ENCODE results near the gene NPR2.

NPR2 gene

DNA sequence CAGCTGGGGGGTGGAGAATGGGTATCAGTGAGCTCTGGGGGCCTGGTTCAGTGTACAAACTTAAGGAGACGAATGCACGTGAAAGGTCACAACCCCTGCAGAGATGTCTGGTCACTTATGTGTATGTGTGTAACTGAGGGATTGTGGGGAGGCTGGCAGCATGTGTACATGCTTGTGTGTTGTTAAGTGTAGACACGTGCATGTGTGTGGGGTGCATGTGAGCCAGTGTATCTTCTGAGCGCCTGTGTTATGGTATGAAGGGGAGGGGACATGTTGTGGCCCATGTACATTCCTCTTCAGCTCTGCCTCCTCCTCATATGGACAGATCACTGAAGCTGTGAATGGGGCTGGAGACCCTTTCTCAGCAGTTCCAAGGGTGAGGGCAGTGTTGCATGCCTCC is 39.6 kb downstream of the NPR2 start:
- no peak overlapping the region for H3K4me3 ChIP-seq (ENCODE audit: low read length)
- no peaks in the 10 kb centered on the region; the same call in 1 of the 2 replicates for H3K4me1 ChIP-seq (ENCODE audit: control insufficient read depth, insufficient read depth, low read length)
- H3K27ac ChIP-seq (ENCODE audit: low read length), result no peak overlapping the region
- no CpG with 5 or more reads among the region's 4 CpGs for WGBS (ENCODE audit: insufficient coverage, insufficient read length)
- no peak for DNase-seq (ENCODE audit: low read depth, low spot score)
- no peaks in the 10 kb centered on the region for H3K36me3 ChIP-seq (ENCODE audit: control insufficient read depth, insufficient read depth, low read length)
- H3K9me3 ChIP-seq (ENCODE audit: control insufficient read depth, insufficient read depth, low read length), result no peaks in the 10 kb centered on the region
- H3K27me3 ChIP-seq (ENCODE audit: control insufficient read depth, insufficient read depth, low read length), result no peaks in the 10 kb centered on the region

GRCh38 chr9:35832814-35833213 is 41.4 kb downstream of the NPR2 start:
- Histone ChIP-seq H3K4me1 (ENCODE audit: control insufficient read depth, insufficient read depth, low read length) (no peaks in the 10 kb centered on the region; the same call in 1 of the 2 replicates), H3K9me3 (ENCODE audit: control insufficient read depth, insufficient read depth, low read length) (no peaks in the 10 kb centered on the region), H3K4me3 (ENCODE audit: low read length) (no peak overlapping the region), H3K27me3 (ENCODE audit: control insufficient read depth, insufficient read depth, low read length) (no peaks in the 10 kb centered on the region), H3K36me3 (ENCODE audit: control insufficient read depth, insufficient read depth, low read length) (no peaks in the 10 kb centered on the region), H3K27ac (ENCODE audit: low read length) (no peak overlapping the region)
- WGBS (ENCODE audit: insufficient coverage, insufficient read length), result no CpG with 5 or more reads among the region's 5 CpGs
- no peak for DNase-seq (ENCODE audit: low read depth, low spot score)

DNA sequence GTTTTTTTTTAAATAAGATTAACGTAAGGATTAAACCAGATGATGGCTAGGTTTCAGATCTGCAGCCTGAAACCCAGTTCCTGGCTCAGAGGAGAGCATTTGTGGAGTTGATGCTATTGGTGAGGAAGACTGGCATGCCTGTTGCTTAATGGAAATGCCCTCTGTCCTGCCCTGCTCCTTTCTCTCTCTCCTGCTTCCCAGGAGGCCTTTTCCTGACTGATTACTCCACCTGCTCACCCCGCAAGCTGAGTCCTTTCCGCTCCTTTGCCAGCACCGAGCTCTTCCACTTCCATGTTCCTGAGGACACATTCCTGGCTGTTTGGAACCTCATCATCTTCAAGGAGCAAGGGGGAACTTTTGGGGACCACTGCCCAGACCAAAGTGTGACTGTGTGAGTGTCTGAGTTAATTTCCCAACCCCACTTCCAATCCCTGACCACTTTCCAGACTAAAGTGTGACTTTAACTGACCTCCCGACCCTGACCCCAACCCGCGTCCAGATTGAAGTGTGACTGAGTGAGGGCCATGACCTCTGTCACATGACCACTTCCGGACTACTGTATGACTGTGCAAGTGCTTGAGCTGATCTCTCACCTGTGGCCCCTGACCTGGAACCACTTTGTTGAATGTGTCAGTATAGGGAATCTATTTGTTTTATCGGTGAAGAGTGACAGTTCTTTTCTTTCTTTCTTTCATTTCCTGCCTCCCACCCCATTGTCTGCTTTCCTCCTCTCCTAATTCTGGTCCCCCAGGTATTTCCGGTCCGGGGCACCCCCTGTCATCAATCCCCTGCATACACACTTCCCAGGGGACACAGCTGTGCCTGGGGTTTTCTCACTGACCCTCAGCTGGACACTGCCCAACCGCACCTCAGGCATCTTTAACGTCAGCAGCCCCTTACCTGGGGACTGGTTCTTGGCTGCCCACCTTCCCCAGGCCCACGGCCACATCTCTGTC is 43.1 kb downstream of the NPR2 start:
- Histone ChIP-seq H3K36me3 (ENCODE audit: control insufficient read depth, insufficient read depth, low read length) (no peaks in the 10 kb centered on the region), H3K27me3 (ENCODE audit: control insufficient read depth, insufficient read depth, low read length) (no peaks in the 10 kb centered on the region), H3K9me3 (ENCODE audit: control insufficient read depth, insufficient read depth, low read length) (no peaks in the 10 kb centered on the region), H3K27ac (ENCODE audit: low read length) (no peak overlapping the region), H3K4me1 (ENCODE audit: control insufficient read depth, insufficient read depth, low read length) (no peaks in the 10 kb centered on the region; the same call in 1 of the 2 replicates), H3K4me3 (ENCODE audit: low read length) (no peak overlapping the region)
- DNase-seq (ENCODE audit: low read depth, low spot score), result no peak
- 100% methylated on average over 1 of the region's 14 CpGs for WGBS (ENCODE audit: insufficient coverage, insufficient read length)

- WGBS (ENCODE audit: insufficient coverage, insufficient read length), result no CpG with 5 or more reads among the region's 3 CpGs
- Histone ChIP-seq H3K9me3 (ENCODE audit: control insufficient read depth, insufficient read depth, low read length) (no peaks in the 10 kb centered on the region), H3K36me3 (ENCODE audit: control insufficient read depth, insufficient read depth, low read length) (no peaks in the 10 kb centered on the region), H3K4me1 (ENCODE audit: control insufficient read depth, insufficient read depth, low read length) (no peaks in the 10 kb centered on the region), H3K27me3 (ENCODE audit: control insufficient read depth, insufficient read depth, low read length) (no peaks in the 10 kb centered on the region), H3K4me3 (ENCODE audit: low read length) (no peak overlapping the region), H3K27ac (ENCODE audit: low read length) (no peak overlapping the region)
- DNase-seq (ENCODE audit: low read depth, low spot score), result no peak
These were observed 43.8 kb downstream of the NPR2 start for GRCh38 chr9:35835216-35835632.

DNA sequence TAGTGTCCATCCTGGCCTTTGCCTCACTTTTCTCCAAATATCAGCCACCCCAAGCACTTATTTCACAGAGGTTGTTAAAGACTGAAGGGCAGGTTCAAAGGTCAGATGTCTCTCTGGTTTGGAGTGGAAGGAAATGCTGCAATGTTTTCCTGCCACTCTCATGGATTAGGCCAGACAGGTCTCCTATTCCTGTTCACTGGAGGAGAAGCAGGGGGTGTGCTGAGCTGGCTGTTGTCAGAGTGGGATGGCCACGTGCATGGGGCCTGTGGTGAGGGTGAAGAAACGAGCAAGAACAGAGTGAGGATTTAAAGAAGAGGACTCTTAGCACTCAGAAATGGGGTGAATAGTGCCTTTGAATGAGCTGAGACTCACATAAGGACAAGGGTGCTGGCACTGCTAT is 44.4 kb downstream of the NPR2 start:
- no CpG with 5 or more reads among the region's 2 CpGs for WGBS (ENCODE audit: insufficient coverage, insufficient read length)
- no peak overlapping the region for H3K27ac ChIP-seq (ENCODE audit: low read length)
- no peak for DNase-seq (ENCODE audit: low read depth, low spot score)
- no peaks in the 10 kb centered on the region for H3K4me1 ChIP-seq (ENCODE audit: control insufficient read depth, insufficient read depth, low read length)
- H3K27me3 ChIP-seq (ENCODE audit: control insufficient read depth, insufficient read depth, low read length), result no peaks in the 10 kb centered on the region
- no peak overlapping the region for H3K4me3 ChIP-seq (ENCODE audit: low read length)
- no peaks in the 10 kb centered on the region for H3K9me3 ChIP-seq (ENCODE audit: control insufficient read depth, insufficient read depth, low read length)
- H3K36me3 ChIP-seq (ENCODE audit: control insufficient read depth, insufficient read depth, low read length), result no peaks in the 10 kb centered on the region

- no CpG with 5 or more reads among the region's 5 CpGs for WGBS (ENCODE audit: insufficient coverage, insufficient read length)
- H3K4me1 ChIP-seq (ENCODE audit: control insufficient read depth, insufficient read depth, low read length), result no peaks in the 10 kb centered on the region
These were observed 45.2 kb downstream of the NPR2 start for GRCh38 chr9:35836595-35836994.

DNA sequence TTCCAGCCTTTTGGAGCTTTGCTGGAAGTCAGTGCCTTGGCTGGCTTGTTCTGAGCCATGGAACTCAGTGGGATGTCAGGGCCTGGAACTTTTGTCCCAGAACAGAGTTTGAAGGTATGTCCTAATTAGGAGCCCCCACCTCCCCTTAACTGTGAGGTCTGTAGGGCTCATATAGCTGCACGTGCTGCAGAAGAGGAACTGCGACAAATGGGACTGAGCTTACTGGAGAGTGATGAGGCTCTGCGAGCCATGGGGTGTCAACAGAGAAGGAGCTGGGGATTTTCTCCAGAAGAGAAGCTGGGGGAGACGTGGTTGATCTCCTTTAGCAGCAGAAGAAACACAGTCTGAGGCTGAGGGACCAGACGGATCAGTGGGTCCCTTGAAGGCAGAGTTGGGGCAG is 48.5 kb downstream of the NPR2 start:
- peaks cover 2% of the 10 kb centered on the region; the same call in 1 of the 2 replicates for H3K4me1 ChIP-seq (ENCODE audit: control insufficient read depth, insufficient read depth, low read length)
- no peaks in the 10 kb centered on the region for H3K9me3 ChIP-seq (ENCODE audit: control insufficient read depth, insufficient read depth, low read length)
- no peaks in the 10 kb centered on the region for H3K27me3 ChIP-seq (ENCODE audit: control insufficient read depth, insufficient read depth, low read length)
- H3K27ac ChIP-seq (ENCODE audit: low read length), result no peak overlapping the region
- H3K36me3 ChIP-seq (ENCODE audit: control insufficient read depth, insufficient read depth, low read length), result no peaks in the 10 kb centered on the region
- no peak for DNase-seq (ENCODE audit: low read depth, low spot score)
- WGBS (ENCODE audit: insufficient coverage, insufficient read length), result no CpG with 5 or more reads among the region's 5 CpGs
- H3K4me3 ChIP-seq (ENCODE audit: low read length), result no peak overlapping the region

More at GRCh38 chr9:35836595-35836994, 45.2 kb downstream of the NPR2 start:
- no peaks in the 10 kb centered on the region for H3K36me3 ChIP-seq (ENCODE audit: control insufficient read depth, insufficient read depth, low read length)
- no peak overlapping the region for H3K27ac ChIP-seq (ENCODE audit: low read length)
- DNase-seq (ENCODE audit: low read depth, low spot score), result no peak
- H3K9me3 ChIP-seq (ENCODE audit: control insufficient read depth, insufficient read depth, low read length), result no peaks in the 10 kb centered on the region
- no peaks in the 10 kb centered on the region for H3K27me3 ChIP-seq (ENCODE audit: control insufficient read depth, insufficient read depth, low read length)
- H3K4me3 ChIP-seq (ENCODE audit: low read length), result no peak overlapping the region

- Histone ChIP-seq H3K27me3 (ENCODE audit: control insufficient read depth, insufficient read depth, low read length) (no peaks in the 10 kb centered on the region), H3K36me3 (ENCODE audit: control insufficient read depth, insufficient read depth, low read length) (no peaks in the 10 kb centered on the region), H3K27ac (ENCODE audit: low read length) (no peak overlapping the region), H3K4me3 (ENCODE audit: low read length) (no peak overlapping the region), H3K4me1 (ENCODE audit: control insufficient read depth, insufficient read depth, low read length) (peaks cover 2% of the 10 kb centered on the region; the same call in 1 of the 2 replicates), H3K9me3 (ENCODE audit: control insufficient read depth, insufficient read depth, low read length) (no peaks in the 10 kb centered on the region)
- DNase-seq (ENCODE audit: low read depth, low spot score), result no peak
- no CpG with 5 or more reads among the region's 15 CpGs for WGBS (ENCODE audit: insufficient coverage, insufficient read length)
These were observed 49.7 kb downstream of the NPR2 start for GRCh38 chr9:35840881-35841644.

DNA sequence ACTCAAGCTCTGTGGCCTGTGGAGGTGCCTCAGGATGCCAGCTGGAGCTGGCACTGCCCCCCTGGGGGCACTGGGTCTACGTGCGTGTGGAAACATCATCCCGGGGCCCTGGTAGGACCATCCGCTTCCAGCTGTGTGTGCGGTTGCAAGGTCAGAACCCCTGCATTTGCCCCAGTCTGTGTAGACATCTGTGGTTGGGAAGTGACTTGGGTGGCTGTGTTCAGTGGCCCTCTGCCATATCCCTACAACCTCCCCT is 50.2 kb downstream of the NPR2 start:
- Histone ChIP-seq H3K27me3 (ENCODE audit: control insufficient read depth, insufficient read depth, low read length) (no peaks in the 10 kb centered on the region), H3K4me3 (ENCODE audit: low read length) (no peak overlapping the region), H3K27ac (ENCODE audit: low read length) (no peak overlapping the region), H3K36me3 (ENCODE audit: control insufficient read depth, insufficient read depth, low read length) (no peaks in the 10 kb centered on the region), H3K9me3 (ENCODE audit: control insufficient read depth, insufficient read depth, low read length) (no peaks in the 10 kb centered on the region), H3K4me1 (ENCODE audit: control insufficient read depth, insufficient read depth, low read length) (peaks cover 5% of the 10 kb centered on the region)
- DNase-seq (ENCODE audit: low read depth, low spot score), result no peak
- no CpG with 5 or more reads among the region's 5 CpGs for WGBS (ENCODE audit: insufficient coverage, insufficient read length)

GRCh38 chr9:35842020-35842745 is 50.8 kb downstream of the NPR2 start:
- no peak overlapping the region for H3K4me3 ChIP-seq (ENCODE audit: low read length)
- peaks cover 8% of the 10 kb centered on the region for H3K4me1 ChIP-seq (ENCODE audit: control insufficient read depth, insufficient read depth, low read length)
- H3K36me3 ChIP-seq (ENCODE audit: control insufficient read depth, insufficient read depth, low read length), result 0 out of 2 replicates have a peak, but pooled peaks cover 3% of the 10 kb centered on the region
- WGBS (ENCODE audit: insufficient coverage, insufficient read length), result no CpG with 5 or more reads among the region's 17 CpGs
- no peaks in the 10 kb centered on the region for H3K9me3 ChIP-seq (ENCODE audit: control insufficient read depth, insufficient read depth, low read length)
- no peaks in the 10 kb centered on the region for H3K27me3 ChIP-seq (ENCODE audit: control insufficient read depth, insufficient read depth, low read length)
- H3K27ac ChIP-seq (ENCODE audit: low read length), result no peak overlapping the region
- DNase-seq (ENCODE audit: low read depth, low spot score), result no peak
